NCI-H1694 treated with DMSO at 0.1 percent for 48 hours (cell line): ENCODE measurements around the gene PMF1.
"Not testable (repeated sequence)": the region's sequence is repeated elsewhere in the genome, so short reads cannot be mapped to it uniquely, and the experiment has no call there.

Source experiments
- DNase-seq: peaks from one replicate; lab custom pipeline; 2025; lab: John Stamatoyannopoulos, UW

PMF1 gene

GRCh38 chr1:156212833-156213643, at the start of gene PMF1:
PMF1 (plus strand) TSS chr1:156213007; CDS start chr1:156213016, 9 bp downstream.
- DNase-seq = peak; percentile 99

- DNase-seq = no peak
Measured at GRCh38 chr1:156163712-156164111, 49.1 kb upstream of the PMF1 start.

GRCh38 chr1:156164125-156164831, 48.5 kb upstream of the PMF1 start:
- no peak for DNase-seq

- DNase-seq = no peak
Measured at GRCh38 chr1:156165083-156165482, 47.7 kb upstream of the PMF1 start.

GRCh38 chr1:156167536-156167935, 45.3 kb upstream of the PMF1 start:
- no peak for DNase-seq

GRCh38 chr1:156172696-156173470, 39.9 kb upstream of the PMF1 start:
- DNase-seq = no peak

- DNase-seq = no peak
Measured at GRCh38 chr1:156176610-156177210, 36.1 kb upstream of the PMF1 start.

GRCh38 chr1:156177919-156178654, 34.7 kb upstream of the PMF1 start:
- DNase-seq = no peak

- no peak for DNase-seq
Measured at GRCh38 chr1:156180471-156180870, 32.3 kb upstream of the PMF1 start.

- not testable (repeated sequence) for DNase-seq
Measured at GRCh38 chr1:156181391-156181924, 31.3 kb upstream of the PMF1 start.

- DNase-seq = not testable (repeated sequence)
Measured at GRCh38 chr1:156182010-156182779, 30.6 kb upstream of the PMF1 start.

GRCh38 chr1:156186347-156187177, 26.2 kb upstream of the PMF1 start:
- DNase-seq = not testable (repeated sequence)

- DNase-seq = not testable (repeated sequence)
Measured at GRCh38 chr1:156190265-156190664, 22.5 kb upstream of the PMF1 start.

- DNase-seq = no peak
Measured at GRCh38 chr1:156191292-156191964, 21.4 kb upstream of the PMF1 start.

GRCh38 chr1:156193208-156193487, 19.7 kb upstream of the PMF1 start:
- DNase-seq = no peak

GRCh38 chr1:156193488-156194299, 19.1 kb upstream of the PMF1 start, which contains the start of gene SLC25A44:
SLC25A44 (plus strand) TSS chr1:156194104; CDS start chr1:156199848, 5,744 bp downstream.
- peak; percentile 100 for DNase-seq

- DNase-seq = no peak
Measured at GRCh38 chr1:156194300-156194652, 18.5 kb upstream of the PMF1 start.

- no peak for DNase-seq
Measured at GRCh38 chr1:156195853-156196252, 17.0 kb upstream of the PMF1 start.
